Dendritic cell treated with granulocyte-macrophage colony-stimulating factor and Interleukin-4, amounts not matched to agents 40 ng/mL and 50 ng/mL, for 4 days (primary cell): ENCODE measurements around the gene DMKN.
"Not testable (repeated sequence)": the region's sequence is repeated elsewhere in the genome, so short reads cannot be mapped to it uniquely, and the experiment has no call there.

ENCODE experiments used
- H3K27ac Mint-ChIP-seq: one replicate; pipeline ENCODE4 v1.8.0; 2022; ENCODE audit warnings: mild to moderate bottlenecking, mixed read lengths
- H3K27me3 Mint-ChIP-seq: one replicate; pipeline ENCODE4 v1.8.0; 2022; ENCODE audit warnings: mild to moderate bottlenecking, mixed read lengths
- H3K36me3 Mint-ChIP-seq: one replicate; pipeline ENCODE4 v1.8.0; 2022; ENCODE audit warnings: low read depth, mixed read lengths
- H3K4me1 Mint-ChIP-seq: one replicate; pipeline ENCODE4 v1.8.0; 2022; ENCODE audit warnings: low read depth, mixed read lengths
- H3K4me3 Mint-ChIP-seq: one replicate; pipeline ENCODE4 v1.8.0; 2022; ENCODE audit warnings: mild to moderate bottlenecking, moderate library complexity, mixed read lengths
- H3K9me3 Mint-ChIP-seq: one replicate; pipeline ENCODE4 v1.8.0; 2022; ENCODE audit warnings: mixed read lengths
- intact Hi-C: fragments of 100-400 bp; cut with micrococcal nuclease; formaldehyde crosslinking; loops from one replicate; pipeline ENCODE4 v1.15.0; 2022

The DMKN gene

DNA sequence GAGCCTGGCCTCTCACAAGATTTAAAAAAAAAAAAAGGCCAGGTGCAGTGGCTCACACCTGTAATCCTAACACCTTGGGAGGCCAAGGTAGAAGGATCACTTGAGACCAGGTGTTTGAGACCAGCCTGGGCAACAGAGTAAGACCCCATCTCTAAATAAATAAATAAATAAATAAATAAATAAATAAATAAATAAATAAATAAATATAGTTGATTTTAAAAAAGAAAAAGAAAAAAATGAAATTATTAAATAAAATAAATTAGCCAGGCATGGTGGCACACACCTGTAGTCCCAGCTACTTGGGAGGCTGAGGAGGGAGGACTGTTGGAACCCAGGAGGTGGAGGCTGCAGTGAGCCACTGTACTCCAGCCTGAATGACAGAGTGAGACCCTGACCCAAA, 51.7 kb downstream of the DMKN start:
- intact Hi-C loops, result loop anchor here (2.0 kb wide), 1 partner anchor 13 kb away; the partner anchor contains the start of gene FFAR2
- H3K36me3 Mint-ChIP-seq, H3K9me3 Mint-ChIP-seq, H3K4me3 Mint-ChIP-seq: not testable (repeated sequence)
- Mint-ChIP-seq H3K27ac (peak overlapping the region; percentile 66), H3K4me1 (peaks cover 62% of the 10 kb centered on the region), H3K27me3 (peaks cover 44% of the 10 kb centered on the region)

DNA sequence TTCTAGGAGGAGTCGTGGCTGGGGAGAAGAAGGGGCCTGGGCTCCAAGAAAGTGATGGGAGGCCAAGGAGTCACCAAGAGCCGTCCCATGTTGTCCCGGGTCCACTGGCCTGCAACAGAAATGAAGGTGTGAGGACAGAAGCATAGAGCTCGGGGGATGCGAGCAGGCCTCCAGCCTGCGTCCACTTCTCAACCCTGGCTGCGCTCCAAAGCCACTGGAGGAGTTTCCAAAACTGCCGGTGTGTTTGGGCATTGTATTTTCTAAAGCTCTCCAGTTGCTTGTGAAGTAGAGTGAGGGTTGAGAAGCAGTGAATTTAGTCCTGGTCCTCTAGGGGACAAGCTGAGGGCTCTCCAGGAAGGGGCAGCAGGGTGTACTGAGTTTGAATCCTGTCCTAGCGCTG, 52.4 kb downstream of the DMKN start:
- Mint-ChIP-seq H3K9me3 (no peaks in the 10 kb centered on the region), H3K27ac (peak overlapping the region; percentile 35), H3K4me3 (no peak overlapping the region), H3K4me1 (peaks cover 63% of the 10 kb centered on the region), H3K27me3 (peaks cover 49% of the 10 kb centered on the region), H3K36me3 (no peaks in the 10 kb centered on the region)
- intact Hi-C loops, result no loop called here

DNA sequence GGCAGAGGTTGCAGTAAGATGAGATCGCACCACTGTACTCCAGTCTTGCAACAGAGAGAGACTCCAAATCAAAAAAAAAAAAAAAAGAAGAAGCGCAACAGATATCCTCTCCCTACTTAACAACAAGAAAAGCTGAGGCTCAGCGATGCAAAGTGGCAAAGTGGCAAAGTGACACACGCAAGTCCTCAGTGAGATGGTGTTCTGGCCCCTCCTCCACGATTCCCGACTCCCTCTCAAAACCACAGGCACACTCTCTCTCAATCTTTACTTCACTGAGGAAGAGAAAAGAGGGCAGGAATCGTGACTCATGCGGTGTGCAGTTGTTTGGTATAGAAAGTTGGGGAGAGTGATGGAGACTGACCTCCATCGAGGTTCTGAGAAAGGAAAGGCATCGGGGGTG, 52.8 kb downstream of the DMKN start:
- Mint-ChIP-seq H3K4me3 (no peak overlapping the region), H3K27ac (peak overlapping the region; percentile 35), H3K9me3 (no peaks in the 10 kb centered on the region), H3K4me1 (peaks cover 63% of the 10 kb centered on the region), H3K27me3 (peaks cover 49% of the 10 kb centered on the region), H3K36me3 (no peaks in the 10 kb centered on the region)
- intact Hi-C loops, result no loop called here

DNA sequence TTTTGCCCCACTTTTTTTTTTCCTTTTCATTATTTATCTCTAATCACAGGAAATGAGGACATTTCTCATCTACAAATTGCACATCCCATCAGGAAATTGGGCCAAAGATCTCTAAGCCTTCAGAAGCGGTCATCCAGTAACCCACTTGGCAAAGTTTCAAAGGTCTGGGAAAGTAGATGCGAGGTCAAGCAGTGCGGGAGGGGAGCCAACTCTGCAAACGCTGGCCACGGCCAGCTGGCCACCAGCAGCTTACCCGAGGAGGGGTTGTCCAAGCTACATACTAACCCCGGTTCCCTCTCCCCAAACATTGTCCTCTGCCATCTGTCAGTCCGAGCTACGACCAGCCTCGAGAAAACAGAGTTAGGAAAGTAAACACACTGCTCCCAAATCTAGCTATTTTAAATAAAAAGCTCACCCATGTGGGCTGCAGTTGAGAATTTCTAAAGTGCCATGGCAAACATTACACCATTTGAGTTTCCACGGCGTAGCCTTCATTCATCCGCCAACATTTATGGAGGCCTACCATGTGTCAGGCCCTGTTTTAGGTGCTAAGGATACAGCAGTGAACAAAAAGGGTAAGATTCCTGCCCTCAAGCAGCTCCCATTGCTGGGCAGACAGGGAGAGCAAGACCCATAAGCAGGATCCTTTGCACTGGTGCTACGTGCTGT, 53.9 kb downstream of the DMKN start:
- no peak overlapping the region for H3K27ac Mint-ChIP-seq
- no peaks in the 10 kb centered on the region for H3K36me3 Mint-ChIP-seq
- intact Hi-C loops, result no loop called here
- H3K4me3 Mint-ChIP-seq, result no peak overlapping the region
- H3K27me3 Mint-ChIP-seq, result peaks cover 47% of the 10 kb centered on the region
- H3K9me3 Mint-ChIP-seq, result no peaks in the 10 kb centered on the region
- H3K4me1 Mint-ChIP-seq, result peaks cover 63% of the 10 kb centered on the region

DNA sequence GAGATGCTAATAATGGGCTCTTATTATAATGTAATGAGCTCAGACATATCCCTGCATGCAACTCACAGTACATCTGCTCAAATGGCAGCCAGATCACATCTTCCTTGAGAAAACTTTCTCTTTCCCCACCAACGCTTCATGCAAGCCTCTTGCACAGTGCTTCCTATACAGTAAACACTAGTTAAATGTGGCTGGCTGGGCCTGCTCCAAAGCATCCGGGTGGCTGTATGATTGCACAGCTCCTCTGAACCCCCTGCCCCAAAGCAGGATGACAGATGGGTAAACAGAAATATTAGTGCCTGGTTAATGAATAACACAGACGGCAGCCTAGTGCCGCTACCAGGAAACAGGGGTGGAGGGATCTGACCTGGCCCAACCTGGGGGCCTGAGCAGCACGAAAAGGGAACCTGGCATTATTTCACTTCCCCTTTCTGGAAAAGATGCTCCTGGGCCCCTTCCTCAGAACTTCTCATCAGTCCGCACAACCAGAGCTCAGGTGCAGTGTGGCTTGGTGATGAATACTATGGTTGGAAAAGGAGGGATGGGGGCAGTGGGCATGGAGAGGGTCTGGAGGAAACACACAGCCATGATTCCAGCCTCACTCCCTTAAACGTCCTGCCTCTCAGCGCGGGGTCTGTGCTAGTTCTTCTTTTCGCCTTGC, 54.6 kb downstream of the DMKN start:
- H3K4me3 Mint-ChIP-seq, result no peak overlapping the region
- no peak overlapping the region for H3K27ac Mint-ChIP-seq
- intact Hi-C loops, result no loop called here
- peaks cover 51% of the 10 kb centered on the region for H3K27me3 Mint-ChIP-seq
- no peaks in the 10 kb centered on the region for H3K9me3 Mint-ChIP-seq
- H3K36me3 Mint-ChIP-seq, result no peaks in the 10 kb centered on the region
- H3K4me1 Mint-ChIP-seq, result peaks cover 63% of the 10 kb centered on the region

DNA sequence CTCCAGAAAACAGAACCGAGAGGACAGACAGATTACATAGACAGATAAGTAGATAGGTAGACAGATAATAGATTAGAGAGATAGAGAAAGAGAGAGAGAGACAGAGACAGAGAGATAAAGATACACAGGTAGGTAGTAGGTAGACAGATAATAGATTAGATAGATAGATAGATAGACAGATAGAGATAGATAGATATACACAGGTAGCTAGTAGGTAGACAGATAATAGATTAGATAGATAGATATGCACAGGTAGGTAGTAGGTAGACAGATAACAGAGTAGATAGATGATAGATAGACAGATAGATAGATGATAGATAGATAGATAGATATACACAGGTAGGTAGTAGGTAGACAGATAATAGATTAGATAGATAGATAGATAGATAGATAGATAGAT, 55.3 kb downstream of the DMKN start:
- intact Hi-C loops, result no loop called here
- Mint-ChIP-seq H3K4me3 (no peak overlapping the region), H3K9me3 (no peaks in the 10 kb centered on the region), H3K27me3 (peaks cover 48% of the 10 kb centered on the region), H3K4me1 (peaks cover 56% of the 10 kb centered on the region), H3K36me3 (no peaks in the 10 kb centered on the region), H3K27ac (no peak overlapping the region)

DNA sequence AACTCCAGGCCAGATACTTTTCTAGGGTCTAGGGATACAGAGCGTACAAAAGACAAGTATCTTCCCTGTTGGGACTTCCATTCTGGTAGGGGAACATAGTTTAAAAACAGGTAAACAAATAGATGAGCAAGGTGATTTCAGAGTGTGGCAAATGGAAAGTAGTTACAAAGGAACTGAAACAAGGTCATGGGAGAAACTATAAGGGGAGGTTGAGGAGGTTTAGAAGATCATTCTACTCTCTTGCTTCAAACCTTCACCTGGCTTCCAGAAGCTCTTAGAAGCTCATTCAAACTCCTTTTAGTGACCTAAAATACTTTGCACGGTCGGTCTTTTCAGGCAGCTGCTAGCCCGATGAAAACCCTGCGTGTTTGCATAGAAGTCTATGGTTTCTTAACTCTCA, 56.3 kb downstream of the DMKN start:
- no peak overlapping the region for H3K27ac Mint-ChIP-seq
- no peaks in the 10 kb centered on the region for H3K9me3 Mint-ChIP-seq
- no peaks in the 10 kb centered on the region for H3K36me3 Mint-ChIP-seq
- peaks cover 55% of the 10 kb centered on the region for H3K27me3 Mint-ChIP-seq
- peaks cover 46% of the 10 kb centered on the region for H3K4me1 Mint-ChIP-seq
- intact Hi-C loops, result no loop called here
- H3K4me3 Mint-ChIP-seq, result no peak overlapping the region

DNA sequence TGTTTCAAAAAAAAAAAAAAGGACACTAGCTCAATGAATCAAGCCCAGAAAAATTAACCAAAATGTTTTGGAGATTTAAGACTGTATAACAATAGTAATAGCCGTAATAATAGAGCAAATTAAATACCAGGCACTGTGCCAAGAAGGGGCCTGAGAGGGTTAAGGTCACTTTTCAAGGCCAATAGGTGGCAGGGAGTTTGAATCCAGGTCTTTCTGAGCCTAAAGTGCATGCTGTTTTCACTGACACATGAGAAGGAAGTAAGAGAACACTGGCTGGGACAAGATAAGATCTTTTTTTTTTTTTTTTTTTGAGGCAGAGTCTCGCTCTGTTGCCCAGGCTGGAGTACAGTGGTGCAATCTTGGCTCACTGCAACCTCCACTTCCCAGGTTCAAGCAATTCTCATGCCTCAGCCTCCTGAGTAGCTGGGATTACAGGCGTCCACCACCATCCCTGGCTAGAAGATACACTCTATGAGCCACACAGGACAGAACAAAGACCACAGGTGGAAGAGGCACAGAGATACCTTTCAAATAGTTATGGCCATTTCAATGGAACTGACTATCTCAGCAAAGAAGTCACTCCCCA, 57.7 kb downstream of the DMKN start:
- peaks cover 61% of the 10 kb centered on the region for H3K27me3 Mint-ChIP-seq
- H3K4me3 Mint-ChIP-seq, result no peak overlapping the region
- H3K9me3 Mint-ChIP-seq, result no peaks in the 10 kb centered on the region
- H3K4me1 Mint-ChIP-seq, result peaks cover 49% of the 10 kb centered on the region
- no peak overlapping the region for H3K27ac Mint-ChIP-seq
- intact Hi-C loops, result no loop called here
- H3K36me3 Mint-ChIP-seq, result no peaks in the 10 kb centered on the region

DNA sequence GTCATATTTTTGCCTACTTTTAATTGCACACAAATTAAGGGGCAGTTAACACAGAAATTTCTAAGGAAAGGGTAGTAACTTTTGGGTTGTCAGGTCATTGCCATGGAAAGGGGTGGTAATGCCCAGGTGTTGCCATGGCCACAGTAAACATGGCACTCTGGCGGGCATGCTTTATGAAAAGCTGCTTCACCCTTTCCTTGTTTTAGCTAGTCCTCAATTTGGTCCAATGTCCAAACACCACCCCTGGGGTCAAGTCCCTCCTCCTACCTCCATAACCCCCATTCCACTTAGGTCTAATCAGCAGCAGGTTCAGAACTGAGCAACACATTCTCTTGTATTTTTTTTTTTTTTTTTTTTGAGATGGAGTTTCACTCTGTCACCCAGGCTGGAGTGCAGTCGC, 58.8 kb downstream of the DMKN start:
- intact Hi-C loops, result no loop called here
- Mint-ChIP-seq H3K9me3 (no peaks in the 10 kb centered on the region), H3K27ac (no peak overlapping the region), H3K4me3 (no peak overlapping the region), H3K27me3 (peaks cover 55% of the 10 kb centered on the region), H3K36me3 (no peaks in the 10 kb centered on the region), H3K4me1 (peaks cover 49% of the 10 kb centered on the region)

DNA sequence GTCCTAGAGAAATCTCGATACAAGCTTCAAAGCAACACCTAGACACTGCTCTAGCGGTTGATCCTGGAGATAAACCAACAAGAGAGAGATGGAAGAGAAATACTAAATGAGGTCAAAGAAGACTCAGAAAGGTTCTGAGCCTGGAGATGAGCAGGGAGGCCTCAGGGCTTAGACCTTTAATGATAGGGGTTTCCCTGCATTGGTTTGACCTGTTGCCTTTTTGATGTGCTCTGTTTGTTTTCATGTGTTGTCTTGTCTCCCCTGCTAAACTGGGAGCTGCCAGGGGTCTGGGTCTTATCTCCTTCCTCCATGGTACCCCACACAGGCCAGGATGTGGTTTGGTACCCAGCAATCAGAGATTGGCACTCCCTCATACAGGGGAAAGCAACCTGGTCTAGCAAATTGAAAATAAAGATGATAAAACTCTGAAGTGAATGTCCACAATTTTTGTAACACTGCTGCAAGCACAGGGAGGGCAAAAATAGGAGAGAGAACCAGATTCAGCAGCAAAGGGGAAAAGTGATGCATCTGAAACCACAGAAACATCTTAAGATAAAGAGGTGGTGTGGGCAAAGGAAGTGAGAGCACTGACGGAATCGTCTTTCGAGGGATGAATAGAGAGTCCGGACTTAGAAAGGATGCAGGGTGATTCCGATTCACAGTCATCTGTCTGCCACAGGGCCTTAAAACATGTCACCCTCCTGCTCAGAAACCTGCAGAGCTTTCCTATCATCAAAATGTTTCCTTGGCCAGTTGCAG, 61.9 kb downstream of the DMKN start:
- intact Hi-C loops, result no loop called here
- no peak overlapping the region for H3K27ac Mint-ChIP-seq
- H3K4me3 Mint-ChIP-seq, result no peak overlapping the region
- H3K9me3 Mint-ChIP-seq, result no peaks in the 10 kb centered on the region
- H3K4me1 Mint-ChIP-seq, result peaks cover 52% of the 10 kb centered on the region
- peaks cover 37% of the 10 kb centered on the region for H3K27me3 Mint-ChIP-seq
- H3K36me3 Mint-ChIP-seq, result no peaks in the 10 kb centered on the region

DNA sequence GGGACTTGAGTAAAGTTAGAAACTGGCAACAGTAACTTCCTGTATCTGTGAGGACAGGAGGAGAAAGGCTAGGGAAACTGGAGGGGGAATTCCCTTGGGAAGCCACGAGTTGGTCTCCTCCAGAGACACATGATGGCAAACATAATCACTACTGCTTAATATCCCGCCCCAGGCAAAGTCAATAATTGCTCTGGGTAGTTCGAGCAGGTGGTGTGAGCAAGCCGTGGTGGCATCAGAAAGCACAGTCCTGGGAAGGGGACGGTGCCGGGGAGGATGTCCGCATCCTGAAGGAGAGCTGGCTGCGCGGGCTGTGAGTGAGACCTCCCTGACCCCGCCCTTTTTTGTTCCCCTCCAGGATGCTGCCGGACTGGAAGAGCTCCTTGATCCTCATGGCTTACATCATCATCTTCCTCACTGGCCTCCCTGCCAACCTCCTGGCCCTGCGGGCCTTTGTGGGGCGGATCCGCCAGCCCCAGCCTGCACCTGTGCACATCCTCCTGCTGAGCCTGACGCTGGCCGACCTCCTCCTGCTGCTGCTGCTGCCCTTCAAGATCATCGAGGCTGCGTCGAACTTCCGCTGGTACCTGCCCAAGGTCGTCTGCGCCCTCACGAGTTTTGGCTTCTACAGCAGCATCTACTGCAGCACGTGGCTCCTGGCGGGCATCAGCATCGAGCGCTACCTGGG, 63.9 kb downstream of the DMKN start:
- H3K4me1 Mint-ChIP-seq, result peaks cover 72% of the 10 kb centered on the region
- peak overlapping the region; percentile 87 for H3K27ac Mint-ChIP-seq
- H3K4me3 Mint-ChIP-seq, result peak overlapping the region; percentile 18
- no peaks in the 10 kb centered on the region for H3K9me3 Mint-ChIP-seq
- H3K27me3 Mint-ChIP-seq, result peaks cover 29% of the 10 kb centered on the region
- no peaks in the 10 kb centered on the region for H3K36me3 Mint-ChIP-seq
- intact Hi-C loops, result loop anchor here (2.0 kb wide), 1 partner anchor 13 kb away; no protein-coding TSS in a partner anchor

DNA sequence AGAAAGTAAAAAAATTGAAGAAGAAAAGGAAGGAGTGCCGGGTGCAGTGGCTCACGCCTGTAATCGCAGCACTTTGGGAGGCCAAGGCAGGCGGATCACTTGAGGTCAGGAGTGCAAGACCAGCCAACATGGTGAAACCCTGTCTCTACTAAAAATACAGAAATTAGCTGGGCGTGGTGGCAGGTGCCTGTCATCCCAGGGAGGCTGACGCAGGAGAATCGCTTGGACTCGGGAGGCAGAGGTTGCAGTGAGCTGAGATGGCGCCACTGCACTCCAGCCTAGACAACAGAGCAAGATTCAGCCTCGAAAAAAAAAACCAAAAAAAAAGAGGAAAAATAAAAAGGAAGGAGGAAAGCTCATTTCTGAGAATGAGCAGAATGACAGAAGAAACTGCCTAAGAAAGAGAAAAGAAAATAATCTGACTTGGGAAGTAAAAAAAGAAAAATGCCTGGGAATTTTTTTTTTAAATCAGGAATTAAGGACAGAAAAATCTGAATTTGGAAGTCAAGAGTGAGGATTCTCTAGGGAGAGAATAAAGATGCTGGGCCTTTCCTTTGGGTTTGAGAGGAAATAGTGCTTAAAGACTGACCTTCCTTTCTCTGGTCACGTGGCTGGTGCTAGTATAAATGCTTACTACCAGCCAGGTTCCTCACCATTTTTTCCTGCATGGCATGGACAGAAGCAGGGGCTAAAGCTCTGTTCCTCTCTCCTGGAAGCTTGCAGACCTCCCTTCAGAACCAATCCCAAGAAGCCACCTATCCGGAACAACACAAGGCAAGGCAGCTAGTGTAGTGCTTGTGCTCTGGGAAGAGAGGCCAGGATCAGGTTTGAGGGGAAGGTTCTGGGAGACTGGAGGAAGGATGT, 65.6 kb downstream of the DMKN start, which contains the start of gene FFAR2:
FFAR2 (plus strand) TSS at position 652 of the 864 bp plus-strand sequence. CDS start 1,458 bp downstream, outside the sequence.
- H3K4me3 Mint-ChIP-seq, result peak within 1 kb of the TSS; percentile 28
- intact Hi-C loops, result loop anchor here (2.0 kb wide), 1 partner anchor 15 kb away; no protein-coding TSS in a partner anchor
- no peaks in the 10 kb centered on the region for H3K36me3 Mint-ChIP-seq
- no peaks in the 10 kb centered on the region for H3K9me3 Mint-ChIP-seq
- H3K27ac Mint-ChIP-seq, result peak within 1 kb of the TSS; percentile 87
- peaks cover 20% of the 10 kb centered on the region for H3K27me3 Mint-ChIP-seq
- peaks cover 73% of the 10 kb centered on the region for H3K4me1 Mint-ChIP-seq
